HCEC 1CT (cell line): Measurements from ENCODE around the gene CFAP157.

Experiments used
- DNase-seq: peaks from one replicate; pipeline ENCODE4 v3.0.0-alpha.2; 2017

CFAP157 gene

GRCh38 chr9:127716412-127716811, 9.6 kb downstream of the CFAP157 start:
- DNase-seq, result no peak

- DNase-seq, result no peak
Measured at GRCh38 chr9:127717766-127718165, 11.0 kb downstream of the CFAP157 start.

- no peak for DNase-seq
Measured at GRCh38 chr9:127720031-127720864, 13.5 kb downstream of the CFAP157 start.

GRCh38 chr9:127720865-127721227, 14.1 kb downstream of the CFAP157 start:
- no peak for DNase-seq

- no peak for DNase-seq
Measured at GRCh38 chr9:127721391-127721821, 14.6 kb downstream of the CFAP157 start.

- no peak for DNase-seq
Measured at GRCh38 chr9:127722055-127722745, 15.4 kb downstream of the CFAP157 start.

GRCh38 chr9:127723013-127723412, 16.2 kb downstream of the CFAP157 start:
- no peak for DNase-seq

- peak; percentile 46 for DNase-seq
Measured at GRCh38 chr9:127723444-127723843, 16.7 kb downstream of the CFAP157 start.

GRCh38 chr9:127724012-127724411, 17.2 kb downstream of the CFAP157 start:
- no peak for DNase-seq

- no peak for DNase-seq
Measured at GRCh38 chr9:127726871-127727270, 20.1 kb downstream of the CFAP157 start.

- no peak for DNase-seq
Measured at GRCh38 chr9:127728808-127729207, 22.0 kb downstream of the CFAP157 start.

- DNase-seq, result no peak
Measured at GRCh38 chr9:127729522-127730256, 22.9 kb downstream of the CFAP157 start.

- DNase-seq, result no peak
Measured at GRCh38 chr9:127730262-127730661, 23.5 kb downstream of the CFAP157 start.

GRCh38 chr9:127730799-127731410, 24.1 kb downstream of the CFAP157 start:
- DNase-seq, result no peak

- DNase-seq, result no peak
Measured at GRCh38 chr9:127731938-127732337, 25.1 kb downstream of the CFAP157 start.

GRCh38 chr9:127732444-127732843, 25.7 kb downstream of the CFAP157 start:
- DNase-seq, result no peak

- DNase-seq, result no peak
Measured at GRCh38 chr9:127733614-127734013, 26.8 kb downstream of the CFAP157 start.

- DNase-seq, result no peak
Measured at GRCh38 chr9:127734247-127734746, 27.5 kb downstream of the CFAP157 start.

GRCh38 chr9:127734747-127735529, 28.1 kb downstream of the CFAP157 start, which contains the start of gene TOR2A:
TOR2A (minus strand) TSS chr9:127735294; CDS start chr9:127735270, 24 bp downstream.
- peak; percentile 96 for DNase-seq

GRCh38 chr9:127735530-127736185, 28.9 kb downstream of the CFAP157 start:
- DNase-seq, result no peak

GRCh38 chr9:127738666-127739065, 31.9 kb downstream of the CFAP157 start:
- no peak for DNase-seq
